Dedifferentiated amniotic fluid mesenchymal stem cell (primary cell): ENCODE results near the gene UGT2B11.
"Not testable (repeated sequence)": the region's sequence is repeated elsewhere in the genome, so short reads cannot be mapped to it uniquely, and the experiment has no call there.

Experiments
- DNase-seq: peaks from one replicate; pipeline ENCODE4 v3.0.0-alpha.2; 2016; ENCODE audit errors: extremely low spot score

UGT2B11 gene

DNA sequence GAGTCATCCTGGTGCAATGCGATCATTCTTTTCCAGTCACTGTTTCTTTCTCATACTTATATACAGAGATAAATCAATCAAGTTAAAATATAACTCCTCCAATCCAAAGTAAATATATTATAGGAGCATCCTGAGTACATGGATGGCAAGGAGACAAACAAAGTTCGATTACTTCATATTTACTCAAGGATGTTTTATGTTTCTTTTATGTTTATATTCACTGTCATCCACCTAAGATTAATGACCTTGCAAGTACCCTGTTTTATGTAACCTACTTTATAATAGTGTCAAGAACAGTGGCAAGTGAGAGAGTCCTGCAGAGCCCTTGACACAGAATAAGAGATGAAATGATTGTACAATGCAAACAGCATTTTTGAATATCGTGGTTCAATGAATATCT lies at the start of gene UGT2B11:
Gene UGT2B11 (minus strand): TSS at position 33 of the 400 bp plus-strand sequence. CDS start 26 bp downstream, at position 7.
- no peak for DNase-seq

DNA sequence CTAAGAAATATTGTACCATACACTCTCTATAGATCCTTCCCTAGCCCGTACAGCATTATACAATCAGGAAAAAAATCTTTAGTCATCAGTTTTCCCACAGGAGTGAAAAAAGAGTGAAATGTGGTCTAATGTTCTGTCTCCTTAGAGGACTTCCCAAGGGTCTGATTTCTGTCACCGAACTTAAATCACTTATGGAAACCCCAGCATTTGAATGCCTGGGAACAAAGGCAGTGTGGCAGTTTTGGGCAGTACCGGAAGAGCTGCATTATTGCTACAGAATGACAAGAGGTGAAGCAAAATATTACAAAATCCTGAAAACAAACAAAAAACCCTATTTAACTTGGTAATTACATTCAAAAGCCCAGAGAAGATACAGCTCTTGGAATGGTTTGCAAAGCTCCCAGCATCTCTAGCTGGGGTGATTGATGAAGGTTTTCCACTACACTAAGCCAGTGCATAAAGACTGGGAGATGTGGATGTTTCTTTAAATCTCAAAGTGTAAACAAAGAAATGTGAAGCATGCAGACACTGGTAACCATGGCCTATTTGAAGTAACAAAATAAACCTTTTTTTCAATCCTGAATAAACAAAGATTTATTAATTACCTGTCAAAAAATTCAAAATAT lies 38.7 kb upstream of the UGT2B11 start:
- DNase-seq = not testable (repeated sequence)

- DNase-seq = not testable (repeated sequence)
Observed at GRCh38 chr4:69250884-69251283, 36.3 kb upstream of the UGT2B11 start.

DNA sequence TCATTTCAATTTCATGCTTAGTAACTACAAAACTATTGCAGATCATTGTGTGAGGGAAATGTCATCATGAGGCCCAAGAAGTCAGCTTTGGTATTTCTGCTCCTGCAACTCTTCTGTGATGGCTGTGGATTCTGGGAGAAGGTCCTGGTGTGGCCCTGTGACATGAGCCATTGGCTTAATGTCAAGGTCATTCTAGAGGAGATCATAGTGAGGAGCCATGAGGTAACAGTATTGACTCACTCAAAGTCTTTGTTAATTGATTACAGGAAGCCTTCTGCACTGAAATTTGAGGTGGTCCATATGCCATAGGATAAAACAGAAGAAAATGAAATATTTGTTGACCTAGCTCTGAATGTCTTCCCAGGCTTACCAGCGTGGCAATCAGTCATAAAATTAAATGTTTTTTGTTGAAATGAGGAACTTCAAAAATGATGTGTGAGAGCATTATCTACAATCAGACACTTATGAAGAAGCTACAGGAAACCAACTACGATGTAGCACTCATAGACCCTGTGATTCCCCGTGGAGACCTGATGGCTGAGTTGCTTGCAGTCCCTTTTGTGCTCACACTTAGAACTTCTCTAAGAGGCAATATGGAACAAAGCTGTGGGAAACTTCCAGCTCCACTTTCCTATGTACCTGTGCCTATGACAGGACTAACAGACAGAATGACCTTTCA lies 28.2 kb upstream of the UGT2B11 start:
- DNase-seq = not testable (repeated sequence)

GRCh38 chr4:69241746-69242145 lies 27.2 kb upstream of the UGT2B11 start:
- not testable (repeated sequence) for DNase-seq

GRCh38 chr4:69240787-69241186 lies 26.2 kb upstream of the UGT2B11 start:
- not testable (repeated sequence) for DNase-seq

DNA sequence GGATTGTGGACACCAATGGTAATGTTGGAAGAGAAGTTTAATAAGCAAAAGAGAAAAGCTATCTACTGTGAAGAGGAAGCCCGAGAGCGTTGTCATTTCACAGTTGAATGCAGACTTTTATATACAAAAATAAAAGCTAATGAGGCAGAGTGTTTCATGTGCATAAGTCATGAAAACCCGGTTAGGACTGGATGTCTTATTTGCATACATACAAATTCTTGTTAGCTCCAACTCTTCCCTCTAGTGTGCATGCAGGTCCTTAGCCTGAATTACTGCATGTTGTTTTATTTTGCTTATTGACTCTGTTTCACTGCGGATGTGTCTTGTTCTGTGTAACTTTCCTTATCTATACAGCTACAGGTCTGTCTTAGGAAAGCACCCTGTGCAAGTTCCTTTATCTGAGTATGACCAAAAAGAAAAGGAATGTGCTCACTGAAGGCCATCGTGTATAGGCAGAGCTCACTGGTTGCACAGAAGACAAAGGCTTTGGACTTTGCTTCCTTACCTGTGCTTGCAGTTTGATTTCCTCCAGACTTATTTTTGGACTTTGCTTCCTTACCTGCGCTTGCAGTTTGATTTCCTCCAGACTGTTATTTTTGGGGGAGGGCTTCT lies 25.1 kb upstream of the UGT2B11 start:
- no peak for DNase-seq

DNA sequence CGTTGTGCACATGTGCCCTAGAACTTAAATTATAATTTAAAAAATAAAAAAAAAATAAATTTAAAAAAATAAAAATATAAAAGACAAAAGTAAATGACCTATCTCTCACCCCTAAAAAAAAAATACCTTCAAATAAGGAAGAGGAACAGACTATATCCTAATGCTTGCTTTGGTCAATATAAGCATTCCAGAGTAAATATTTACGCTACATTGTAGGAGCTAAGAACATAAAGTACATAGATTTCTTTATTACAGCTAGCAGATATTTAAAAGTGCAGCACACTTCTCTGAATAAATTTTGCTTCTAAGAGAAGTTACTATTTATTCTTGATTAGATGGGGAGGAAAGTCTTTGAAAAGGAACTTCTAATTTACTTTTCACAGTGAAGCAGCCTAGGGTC lies 24.5 kb upstream of the UGT2B11 start:
- no peak for DNase-seq

- no peak for DNase-seq
Observed at GRCh38 chr4:69224891-69225290, 10.3 kb upstream of the UGT2B11 start.

- DNase-seq = not testable (repeated sequence)
Observed at GRCh38 chr4:69223277-69223676, 8.7 kb upstream of the UGT2B11 start.

- not testable (repeated sequence) for DNase-seq
Observed at GRCh38 chr4:69218491-69218890, 3.9 kb upstream of the UGT2B11 start.

DNA sequence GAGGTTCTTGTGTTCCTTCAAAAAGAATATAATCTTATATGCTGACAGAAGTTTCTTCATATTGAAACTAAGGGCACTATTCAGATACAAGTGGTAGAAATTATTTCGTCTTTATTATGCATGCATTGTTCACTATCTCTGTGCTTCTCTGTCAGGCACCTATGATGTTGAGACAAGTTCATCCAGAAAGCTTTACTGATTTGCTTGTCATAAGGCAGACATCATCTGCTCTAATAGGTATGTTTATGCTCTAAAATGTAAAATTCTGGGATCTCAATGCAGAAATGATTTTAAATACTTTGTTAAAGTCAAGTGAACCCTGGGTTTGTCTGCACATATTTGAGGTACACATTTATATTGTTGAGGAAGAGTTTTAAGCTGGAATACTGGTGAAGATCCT lies 3.6 kb downstream of the UGT2B11 start:
- no peak for DNase-seq

GRCh38 chr4:69198506-69198905 lies 16.0 kb downstream of the UGT2B11 start:
- not testable (repeated sequence) for DNase-seq

DNA sequence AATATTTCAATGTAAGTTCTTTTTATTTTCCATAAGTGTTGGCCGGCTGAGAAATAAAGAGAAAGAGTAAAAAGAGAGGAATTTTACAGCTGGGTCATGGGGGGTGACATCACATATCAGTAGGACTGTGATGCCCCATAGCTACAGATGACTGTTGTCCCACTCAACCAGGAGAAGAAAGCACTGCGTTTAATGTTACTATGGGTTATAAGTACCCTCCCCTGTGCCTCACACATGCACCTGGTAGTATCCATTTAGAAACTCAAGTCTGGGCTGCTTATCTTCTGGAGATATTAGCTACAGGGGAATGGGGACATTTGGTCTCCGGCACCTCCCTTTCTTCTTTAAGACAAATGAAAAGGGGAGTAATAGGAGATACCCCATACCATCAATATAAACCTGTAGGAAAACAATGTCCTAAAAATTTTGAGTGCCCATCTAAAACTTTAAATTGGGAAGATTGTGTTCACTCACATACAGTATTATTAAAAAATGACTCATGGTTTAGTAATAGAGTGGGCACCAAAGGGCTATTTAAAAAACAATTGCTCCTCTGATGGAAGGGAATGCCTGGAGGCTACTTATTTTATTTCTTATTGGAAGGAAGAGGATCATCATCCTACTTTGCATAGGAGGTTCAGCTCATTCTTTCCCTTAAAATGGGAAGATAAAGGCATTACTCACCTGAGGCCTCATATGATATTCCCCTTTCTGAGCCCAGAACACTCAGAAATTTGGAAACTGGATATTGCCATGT lies 18.2 kb downstream of the UGT2B11 start:
- no peak for DNase-seq

- no peak for DNase-seq
Observed at GRCh38 chr4:69194166-69194565, 20.4 kb downstream of the UGT2B11 start.

GRCh38 chr4:69191905-69192304 lies 22.6 kb downstream of the UGT2B11 start:
- not testable (repeated sequence) for DNase-seq

GRCh38 chr4:69190621-69191020 lies 23.9 kb downstream of the UGT2B11 start:
- DNase-seq = not testable (repeated sequence)

DNA sequence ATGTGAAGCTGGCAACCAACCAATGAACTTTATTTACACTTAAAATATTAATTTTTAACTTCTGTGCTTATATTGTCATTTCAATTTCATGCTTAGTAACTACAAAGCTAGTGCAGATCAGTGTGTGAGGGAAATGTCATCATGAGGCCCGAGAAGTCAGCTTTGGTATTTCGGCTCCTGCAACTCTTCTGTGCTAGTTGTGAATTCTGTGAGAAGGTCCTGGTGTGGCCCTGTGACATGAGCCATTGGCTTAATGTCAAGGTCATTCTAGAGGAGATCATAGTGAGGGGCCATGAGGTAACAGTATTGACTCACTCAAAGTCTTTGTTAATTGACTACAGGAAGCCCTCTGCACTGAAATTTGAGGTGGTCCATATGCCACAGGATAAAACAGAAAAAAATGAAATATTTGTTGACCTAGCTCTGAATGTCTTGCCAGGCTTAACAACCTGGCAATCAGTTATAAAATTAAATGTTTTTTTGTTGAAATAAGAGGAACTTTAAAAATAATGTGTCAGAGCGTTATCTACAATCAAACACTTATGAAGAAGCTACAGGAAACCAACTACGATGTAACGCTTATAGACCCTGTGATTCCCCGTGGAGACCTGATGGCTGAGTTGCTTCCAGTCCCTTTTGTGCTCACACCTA lies 32.9 kb downstream of the UGT2B11 start:
- peak; percentile 7 for DNase-seq

DNA sequence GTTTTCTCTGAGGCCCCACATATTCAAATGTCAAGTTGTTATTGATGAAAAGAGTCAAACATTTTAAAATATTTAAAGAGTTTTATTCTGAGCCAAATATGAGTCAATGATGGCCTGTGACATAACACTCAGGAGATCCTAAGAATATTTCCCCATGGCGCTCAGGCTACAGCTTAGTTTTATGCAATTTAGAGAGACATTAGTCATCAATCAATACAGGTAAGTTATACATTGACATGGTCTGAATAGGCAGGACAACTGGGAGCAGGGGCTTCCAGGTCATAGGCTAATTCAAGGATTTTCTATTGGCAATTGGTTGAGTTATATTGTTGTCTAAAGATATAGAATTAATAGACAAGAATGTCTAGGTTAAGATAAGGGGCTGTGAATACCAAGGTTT lies 34.7 kb downstream of the UGT2B11 start:
- DNase-seq = not testable (repeated sequence)

GRCh38 chr4:69178751-69179205 lies 35.8 kb downstream of the UGT2B11 start:
- peak; percentile 3 for DNase-seq
